Mesendoderm (in vitro differentiated cells): ENCODE results near the gene EIF2D.

Experiments used
- DNase-seq: peaks from one replicate; pipeline ENCODE4 v3.0.0; 2013
- H2AK5ac ChIP-seq: 2 replicates; pipeline ENCODE4 v1.6.1; 2013; ENCODE audit warnings: low read length, inconsistent platforms
- H2BK120ac ChIP-seq: 2 replicates; pipeline ENCODE4 v1.6.1; 2013; ENCODE audit warnings: low read depth, mild to moderate bottlenecking, low read length, moderate library complexity, mixed read lengths
- H2BK15ac ChIP-seq: replicated peaks from 2 replicates; pipeline ENCODE4 v1.6.1; 2013; ENCODE audit warnings: low read depth, mild to moderate bottlenecking, moderate library complexity
- H2BK5ac ChIP-seq: 2 replicates; pipeline ENCODE4 v1.6.1; 2013; ENCODE audit warnings: low read length, inconsistent platforms
- H3K18ac ChIP-seq: 2 replicates; pipeline ENCODE4 v1.6.1; 2013; ENCODE audit warnings: mild to moderate bottlenecking, low read length, mixed read lengths
- H3K23ac ChIP-seq: one replicate; pipeline ENCODE4 v1.6.1; 2013; ENCODE audit warnings: low read length
- H3K27ac ChIP-seq: 2 replicates; pipeline ENCODE4 v1.5.1; 2013; ENCODE audit warnings: low read depth, mild to moderate bottlenecking, inconsistent platforms, low read length, moderate library complexity
- H3K27me3 ChIP-seq: 2 replicates; pipeline ENCODE4 v1.6.1; 2013; ENCODE audit warnings: low read length, control low read depth, mild to moderate bottlenecking, inconsistent platforms; ENCODE audit not compliant: insufficient read depth, poor library complexity
- H3K36me3 ChIP-seq: 2 replicates; pipeline ENCODE4 v1.6.1; 2013; ENCODE audit warnings: low read length, inconsistent platforms; ENCODE audit not compliant: control insufficient read depth, insufficient read depth
- H3K4ac ChIP-seq: one replicate; pipeline ENCODE4 v1.6.1; 2013; ENCODE audit warnings: low read depth, mild to moderate bottlenecking, low read length, moderate library complexity
- H3K4me1 ChIP-seq: 2 replicates; pipeline ENCODE4 v1.6.1; 2013; ENCODE audit warnings: low read depth, low read length, inconsistent platforms; ENCODE audit not compliant: control insufficient read depth
- H3K4me2 ChIP-seq: 2 replicates; pipeline ENCODE4 v1.6.1; 2013; ENCODE audit warnings: low read length
- H3K4me3 ChIP-seq: 2 replicates; pipeline ENCODE4 v1.5.1; 2013; ENCODE audit warnings: mild to moderate bottlenecking, low read length
- H3K56ac ChIP-seq: one replicate; pipeline ENCODE4 v1.6.1; 2013; ENCODE audit warnings: low read length
- H3K79me1 ChIP-seq: 2 replicates; pipeline ENCODE4 v1.6.1; 2013; ENCODE audit warnings: low read length, inconsistent platforms
- H3K79me2 ChIP-seq: 2 replicates; pipeline ENCODE4 v1.6.1; 2013; ENCODE audit warnings: mild to moderate bottlenecking, low read length; ENCODE audit not compliant: control insufficient read depth, insufficient read depth
- H3K9ac ChIP-seq: 2 replicates; pipeline ENCODE4 v1.6.1; 2013; ENCODE audit warnings: low read length, inconsistent platforms
- H4K5ac ChIP-seq: one replicate; pipeline ENCODE4 v1.6.1; 2013; ENCODE audit warnings: low read length
- H4K8ac ChIP-seq: one replicate; pipeline ENCODE4 v1.6.1; 2013; ENCODE audit warnings: low read depth, mild to moderate bottlenecking, control low read depth, low read length, moderate library complexity
- WGBS: extraction: QIAGEN DNeasy Blood & Tissue Kit; methylation state at CpG from one replicate; pipeline ENCODE4 v1.1.7; 2013; ENCODE audit warnings: low lambda C conversion rate, missing lambda C conversion rate; ENCODE audit not compliant: insufficient coverage; ENCODE audit errors: extremely low coverage; 5-methylcytosine and 5-hydroxymethylcytosine counted together

Gene EIF2D

GRCh38 chr1:206565995-206566394 lies 46.3 kb downstream of the EIF2D start:
- Histone ChIP-seq H3K9ac (no peak overlapping the region), H3K18ac (no peak overlapping the region)

GRCh38 chr1:206563367-206564207 lies 48.7 kb downstream of the EIF2D start:
- Histone ChIP-seq H2BK5ac (no peak overlapping the region), H4K8ac (no peak overlapping the region), H3K18ac (no peak overlapping the region), H3K36me3 (no peaks in the 10 kb centered on the region), H3K4me2 (no peak overlapping the region), H3K56ac (no peak overlapping the region), H3K79me1 (no peaks in the 10 kb centered on the region), H3K23ac (no peak overlapping the region), H2BK15ac (no peak overlapping the region), H3K9ac (no peak overlapping the region), H2AK5ac (no peak overlapping the region), H3K27me3 (no peaks in the 10 kb centered on the region), H2BK120ac (no peak overlapping the region), H3K4me3 (no peak overlapping the region), H3K27ac (no peak overlapping the region), H3K79me2 (no peaks in the 10 kb centered on the region), H4K5ac (no peak overlapping the region), H3K4me1 (no peaks in the 10 kb centered on the region), H3K4ac (no peak overlapping the region)
- WGBS = no CpG with 5 or more reads among the region's 1 CpG
- DNase-seq = no peak

More at GRCh38 chr1:206565995-206566394, 46.3 kb downstream of the EIF2D start:
- Histone ChIP-seq H2BK15ac (no peak overlapping the region), H3K4ac (no peak overlapping the region), H4K5ac (no peak overlapping the region), H3K27ac (no peak overlapping the region), H3K56ac (no peak overlapping the region), H2AK5ac (no peak overlapping the region), H3K4me2 (no peak overlapping the region), H2BK120ac (no peak overlapping the region), H3K36me3 (no peaks in the 10 kb centered on the region), H3K79me2 (no peaks in the 10 kb centered on the region), H3K4me3 (no peak overlapping the region), H3K79me1 (no peaks in the 10 kb centered on the region), H2BK5ac (no peak overlapping the region), H3K27me3 (no peaks in the 10 kb centered on the region), H4K8ac (no peak overlapping the region), H3K23ac (no peak overlapping the region), H3K4me1 (no peaks in the 10 kb centered on the region)
- DNase-seq = no peak
- no CpG with 5 or more reads among the region's 4 CpGs for WGBS

GRCh38 chr1:206560007-206560716 lies 52.1 kb downstream of the EIF2D start:
- H3K36me3 ChIP-seq = no peaks in the 10 kb centered on the region
- no peaks in the 10 kb centered on the region for H3K79me2 ChIP-seq
- H3K9ac ChIP-seq = no peak overlapping the region
- no peaks in the 10 kb centered on the region for H3K79me1 ChIP-seq
- H3K56ac ChIP-seq = no peak overlapping the region
- no peak overlapping the region for H2BK5ac ChIP-seq
- no peaks in the 10 kb centered on the region for H3K4me1 ChIP-seq
- H4K8ac ChIP-seq = no peak overlapping the region
- H3K4me3 ChIP-seq = no peak overlapping the region
- H2BK15ac ChIP-seq = no peak overlapping the region
- DNase-seq = no peak
- no peak overlapping the region for H2BK120ac ChIP-seq
- no peak overlapping the region for H3K23ac ChIP-seq
- no peak overlapping the region for H2AK5ac ChIP-seq
- H3K27ac ChIP-seq = no peak overlapping the region
- H4K5ac ChIP-seq = no peak overlapping the region
- no peak overlapping the region for H3K18ac ChIP-seq
- peaks cover 2% of the 10 kb centered on the region for H3K27me3 ChIP-seq
- no peak overlapping the region for H3K4me2 ChIP-seq
- no peak overlapping the region for H3K4ac ChIP-seq
- WGBS = no CpG with 5 or more reads among the region's 10 CpGs

DNA sequence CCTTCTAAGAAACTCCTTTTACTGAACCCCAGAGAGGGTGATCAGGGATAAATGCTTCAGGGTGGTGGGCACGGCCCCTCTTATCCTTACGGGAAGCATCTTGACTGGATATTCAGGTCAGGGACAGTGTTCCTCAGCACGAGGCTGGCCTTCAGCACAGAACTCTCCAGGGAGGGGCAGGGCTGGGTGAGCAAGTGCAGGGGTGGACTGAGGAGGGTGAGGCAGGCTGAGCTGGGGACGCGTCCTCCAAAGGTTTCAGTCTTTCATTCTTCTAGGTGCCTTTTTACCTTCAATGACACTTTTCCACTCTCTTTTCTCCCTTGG lies 52.6 kb downstream of the EIF2D start:
- no peak overlapping the region for H3K4ac ChIP-seq
- no peak overlapping the region for H3K4me2 ChIP-seq
- no peak overlapping the region for H2BK120ac ChIP-seq
- H4K8ac ChIP-seq = no peak overlapping the region
- no peaks in the 10 kb centered on the region for H3K79me1 ChIP-seq
- no peak overlapping the region for H3K9ac ChIP-seq
- no peak overlapping the region for H2BK15ac ChIP-seq
- no peak overlapping the region for H3K56ac ChIP-seq
- no CpG with 5 or more reads among the region's 5 CpGs for WGBS
- H2AK5ac ChIP-seq = no peak overlapping the region
- peaks cover 2% of the 10 kb centered on the region for H3K27me3 ChIP-seq
- no peak overlapping the region for H3K18ac ChIP-seq
- H3K4me1 ChIP-seq = no peaks in the 10 kb centered on the region
- no peak overlapping the region for H2BK5ac ChIP-seq
- H4K5ac ChIP-seq = no peak overlapping the region
- no peaks in the 10 kb centered on the region for H3K79me2 ChIP-seq
- no peak overlapping the region for H3K23ac ChIP-seq
- DNase-seq = no peak
- H3K27ac ChIP-seq = no peak overlapping the region
- no peak overlapping the region for H3K4me3 ChIP-seq
- H3K36me3 ChIP-seq = no peaks in the 10 kb centered on the region

DNA sequence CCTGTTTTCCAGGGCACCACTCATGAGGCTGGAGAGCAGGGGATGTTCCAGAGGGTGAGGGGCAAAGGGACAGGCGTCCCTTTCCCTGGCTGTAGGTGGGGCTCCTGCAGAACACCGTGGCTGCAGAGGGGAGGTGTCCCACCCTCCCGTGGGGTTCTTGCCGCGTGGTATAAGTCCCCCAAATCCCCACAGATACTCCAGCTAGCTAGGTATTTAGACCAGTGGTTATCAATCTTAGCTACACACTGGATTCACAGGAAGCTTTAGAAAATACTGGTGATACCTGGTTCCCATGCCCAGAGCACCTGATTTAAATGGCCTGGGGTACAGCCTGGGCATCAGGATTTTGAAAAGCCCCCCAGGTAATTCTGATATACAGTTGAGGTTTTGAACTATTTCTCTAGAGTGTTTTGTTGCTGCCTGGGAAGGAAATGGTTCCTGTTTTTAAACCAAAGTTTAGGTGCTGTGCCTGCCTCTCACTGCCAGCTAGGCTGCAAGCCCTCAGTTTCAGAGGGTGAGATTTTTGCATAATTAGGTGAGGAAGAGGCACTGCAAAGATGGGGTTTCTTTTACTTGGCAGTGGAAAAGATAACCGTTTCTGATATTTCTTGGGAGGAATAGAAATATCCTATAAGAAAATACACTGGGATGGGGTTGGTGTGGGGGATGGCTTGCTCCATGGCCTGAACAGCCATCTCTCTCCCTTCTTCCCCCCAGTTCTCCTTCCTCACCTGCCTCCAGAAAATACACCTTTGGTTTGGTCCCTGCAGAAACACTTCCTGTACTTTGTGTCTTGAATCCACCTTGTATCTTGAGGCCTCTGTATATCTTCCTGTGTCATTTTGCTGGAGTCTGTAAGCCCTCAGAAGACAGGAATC lies 53.2 kb downstream of the EIF2D start:
- no peak overlapping the region for H3K56ac ChIP-seq
- H4K5ac ChIP-seq = no peak overlapping the region
- H3K4ac ChIP-seq = no peak overlapping the region
- no peak overlapping the region for H3K9ac ChIP-seq
- H2BK120ac ChIP-seq = no peak overlapping the region
- WGBS = no CpG with 5 or more reads among the region's 6 CpGs
- H2AK5ac ChIP-seq = no peak overlapping the region
- H3K27me3 ChIP-seq = peaks cover 2% of the 10 kb centered on the region
- no peak overlapping the region for H3K4me2 ChIP-seq
- no peak overlapping the region for H3K23ac ChIP-seq
- no peak overlapping the region for H3K18ac ChIP-seq
- DNase-seq = no peak
- no peak overlapping the region for H2BK15ac ChIP-seq
- H3K79me1 ChIP-seq = no peaks in the 10 kb centered on the region
- no peaks in the 10 kb centered on the region for H3K79me2 ChIP-seq
- H3K4me1 ChIP-seq = no peaks in the 10 kb centered on the region
- no peak overlapping the region for H2BK5ac ChIP-seq
- no peaks in the 10 kb centered on the region for H3K36me3 ChIP-seq
- H3K27ac ChIP-seq = no peak overlapping the region
- H3K4me3 ChIP-seq = no peak overlapping the region
- H4K8ac ChIP-seq = no peak overlapping the region
